ENCODE results near the gene NDUFS6.

The NDUFS6 gene

GRCh38 chr5:1779021-1779680 lies 22.1 kb upstream of the NDUFS6 start:
- no peak overlapping the region for H3K4me3 ChIP-seq (ENCODE audit: low read depth, low read length)
- no peak for DNase-seq (ENCODE audit: low read depth)
- no peak for TF ChIP-seq CTCF (IDR thresholded peaks at IDR 0.05; ENCODE audit: control insufficient read depth, extremely low read depth, insufficient read depth)

- TF ChIP-seq CTCF (IDR thresholded peaks at IDR 0.05; ENCODE audit: control insufficient read depth, extremely low read depth, insufficient read depth), result no peak
- DNase-seq (ENCODE audit: low read depth), result no peak
- H3K4me3 ChIP-seq (ENCODE audit: low read depth, low read length), result no peak overlapping the region
These were observed 21.2 kb upstream of the NDUFS6 start for GRCh38 chr5:1779782-1780613.

GRCh38 chr5:1780614-1780930 lies 20.6 kb upstream of the NDUFS6 start:
- TF ChIP-seq CTCF (IDR thresholded peaks at IDR 0.05; ENCODE audit: control insufficient read depth, extremely low read depth, insufficient read depth), result no peak
- DNase-seq (ENCODE audit: low read depth), result no peak
- no peak overlapping the region for H3K4me3 ChIP-seq (ENCODE audit: low read depth, low read length)

- TF ChIP-seq CTCF (IDR thresholded peaks at IDR 0.05; ENCODE audit: control insufficient read depth, extremely low read depth, insufficient read depth), result no peak
- no peak overlapping the region for H3K4me3 ChIP-seq (ENCODE audit: low read depth, low read length)
- no peak for DNase-seq (ENCODE audit: low read depth)
These were observed 20.1 kb upstream of the NDUFS6 start for GRCh38 chr5:1781107-1781506.

- no peak overlapping the region for H3K4me3 ChIP-seq (ENCODE audit: low read depth, low read length)
- no peak for TF ChIP-seq CTCF (IDR thresholded peaks at IDR 0.05; ENCODE audit: control insufficient read depth, extremely low read depth, insufficient read depth)
- DNase-seq (ENCODE audit: low read depth), result no peak
These were observed 19.4 kb upstream of the NDUFS6 start for GRCh38 chr5:1781726-1782384.

GRCh38 chr5:1782385-1783215 lies 18.6 kb upstream of the NDUFS6 start:
- no peak for TF ChIP-seq CTCF (IDR thresholded peaks at IDR 0.05; ENCODE audit: control insufficient read depth, extremely low read depth, insufficient read depth)
- no peak for DNase-seq (ENCODE audit: low read depth)
- H3K4me3 ChIP-seq (ENCODE audit: low read depth, low read length), result no peak overlapping the region
